Measurements from ENCODE around the gene LTBP4. TPM values are rescaled to one million over a fixed set of nuclear protein-coding genes. Genes with fewer than 3 reads are reported as not detected.

LTBP4 gene
- total RNA-seq, 1 experiment from 2014 or later: 75.4 TPM

DNA sequence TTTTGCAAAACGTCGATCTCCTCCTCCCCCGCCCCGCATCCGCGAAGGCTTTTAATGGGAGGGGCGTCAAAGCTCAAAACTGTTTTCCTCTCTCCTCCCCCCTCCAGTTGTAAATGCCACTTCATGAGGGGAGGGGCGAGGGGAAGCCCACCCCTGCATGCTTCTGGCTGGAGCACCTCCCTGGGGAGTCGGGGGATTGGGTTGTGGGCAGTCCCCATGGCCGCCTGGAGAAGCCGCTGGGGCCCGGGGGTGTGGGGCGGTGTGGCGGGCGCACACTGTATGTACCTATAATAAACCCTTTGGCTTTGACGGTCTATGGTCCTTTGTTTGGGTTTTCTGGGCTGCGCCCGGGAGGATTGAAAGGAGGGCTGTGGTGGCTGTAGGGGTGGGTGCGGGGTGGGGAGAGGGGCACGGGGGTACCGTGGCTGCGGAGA, 25.0 kb upstream of the LTBP4 start:
- no TSS peak for BruUV-seq (replicated peaks)
- H3K27ac ChIP-seq (ENCODE audit: low read length): peak overlapping the region; percentile 48; the same call in 1 of the 2 replicates
- intact Hi-C loops (cut with micrococcal nuclease; ENCODE audit: unreplicated experiment): no loop called here
- H3K4me3 ChIP-seq (ENCODE audit: low read depth in 2 of 2, low read length in 2 of 2): peak overlapping the region; percentile 74 to 82
- no peaks in the 10 kb centered on the region for H3K27me3 ChIP-seq (ENCODE audit: control insufficient read depth, insufficient read depth, low read length)
- no peaks in the 10 kb centered on the region; the same call in 1 of the 2 replicates for H3K4me1 ChIP-seq (ENCODE audit: control insufficient read depth, insufficient read depth, low read length)
- in situ Hi-C loops (cut with HindIII; ENCODE audit: low pct_unique_long_range_greater_than_20kb, low sequenced_read_pairs): no loop called here
- TF ChIP-seq, protein P1, sequence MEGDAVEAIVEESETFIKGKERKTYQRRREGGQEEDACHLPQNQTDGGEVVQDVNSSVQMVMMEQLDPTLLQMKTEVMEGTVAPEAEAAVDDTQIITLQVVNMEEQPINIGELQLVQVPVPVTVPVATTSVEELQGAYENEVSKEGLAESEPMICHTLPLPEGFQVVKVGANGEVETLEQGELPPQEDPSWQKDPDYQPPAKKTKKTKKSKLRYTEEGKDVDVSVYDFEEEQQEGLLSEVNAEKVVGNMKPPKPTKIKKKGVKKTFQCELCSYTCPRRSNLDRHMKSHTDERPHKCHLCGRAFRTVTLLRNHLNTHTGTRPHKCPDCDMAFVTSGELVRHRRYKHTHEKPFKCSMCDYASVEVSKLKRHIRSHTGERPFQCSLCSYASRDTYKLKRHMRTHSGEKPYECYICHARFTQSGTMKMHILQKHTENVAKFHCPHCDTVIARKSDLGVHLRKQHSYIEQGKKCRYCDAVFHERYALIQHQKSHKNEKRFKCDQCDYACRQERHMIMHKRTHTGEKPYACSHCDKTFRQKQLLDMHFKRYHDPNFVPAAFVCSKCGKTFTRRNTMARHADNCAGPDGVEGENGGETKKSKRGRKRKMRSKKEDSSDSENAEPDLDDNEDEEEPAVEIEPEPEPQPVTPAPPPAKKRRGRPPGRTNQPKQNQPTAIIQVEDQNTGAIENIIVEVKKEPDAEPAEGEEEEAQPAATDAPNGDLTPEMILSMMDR (IDR thresholded peaks at IDR 0.05): no peak
- TF ChIP-seq TCF7L2 (IDR thresholded peaks at IDR 0.05; ENCODE audit: low read depth, low read length) (no peak), REST (IDR thresholded peaks at IDR 0.05; ENCODE audit: insufficient read depth in 1 of 2, low read depth in 2 of 2, low read length in 1 of 2) (no peak), POLR2AphosphoS5 (IDR thresholded peaks at IDR 0.05; ENCODE audit: low read depth, low read length) (no peak), SIN3A (IDR thresholded peaks at IDR 0.05; ENCODE audit: borderline replicate concordance, insufficient read depth, low read depth, low read length) (no peak)
- ATAC-seq: peak; percentile 70
- H3K36me3 ChIP-seq (ENCODE audit: control insufficient read depth, insufficient read depth, low read length): no peaks in the 10 kb centered on the region
- ChIA-PET POLR2A (no interaction called here), CTCF (no interaction called here)
- H3K9me3 ChIP-seq (ENCODE audit: control insufficient read depth, insufficient read depth, low read depth, low read length): no peaks in the 10 kb centered on the region
- no peak for DNase-seq (ENCODE audit: low read depth, low spot score)

- Histone ChIP-seq H3K27me3 (ENCODE audit: control insufficient read depth, insufficient read depth, low read length) (no peaks in the 10 kb centered on the region), H3K4me3 (ENCODE audit: low read depth in 2 of 2, low read length in 2 of 2) (peak within 1 kb of the TSS; percentile 74 to 82), H3K9me3 (ENCODE audit: control insufficient read depth, insufficient read depth, low read depth, low read length) (no peaks in the 10 kb centered on the region), H3K36me3 (ENCODE audit: control insufficient read depth, insufficient read depth, low read length) (no peaks in the 10 kb centered on the region), H3K27ac (ENCODE audit: low read length) (peak within 1 kb of the TSS; percentile 79), H3K4me1 (ENCODE audit: control insufficient read depth, insufficient read depth, low read length) (no peaks in the 10 kb centered on the region; the same call in 1 of the 2 replicates)
- in situ Hi-C loops (cut with HindIII; ENCODE audit: low pct_unique_long_range_greater_than_20kb, low sequenced_read_pairs): no loop called here
- BruUV-seq (replicated peaks): no TSS peak
- intact Hi-C loops (cut with micrococcal nuclease; ENCODE audit: unreplicated experiment): no loop called here
- ATAC-seq (peak; percentile 100), DNase-seq (ENCODE audit: low read depth, low spot score) (no peak)
- TF ChIP-seq REST (IDR thresholded peaks at IDR 0.05; ENCODE audit: insufficient read depth in 1 of 2, low read depth in 2 of 2, low read length in 1 of 2): no peak
- TF ChIP-seq SIN3A (IDR thresholded peaks at IDR 0.05; ENCODE audit: borderline replicate concordance, insufficient read depth, low read depth, low read length): peak; percentile 61; the same call in 1 of the 2 replicates
- TF ChIP-seq TCF7L2 (IDR thresholded peaks at IDR 0.05; ENCODE audit: low read depth, low read length): no peak
- peak; percentile 47; the same call in 1 of the 2 replicates for TF ChIP-seq POLR2AphosphoS5 (IDR thresholded peaks at IDR 0.05; ENCODE audit: low read depth, low read length)
- TF ChIP-seq, protein P1 (IDR thresholded peaks at IDR 0.05): no peak
- ChIA-PET CTCF (no interaction called here), POLR2A (no interaction called here)
Measured at GRCh38 chr19:40576585-40577451, 24.4 kb upstream of the LTBP4 start, which contains the start of gene SHKBP1. TSS of gene SHKBP1 (plus strand) at chr19:40576873. CDS start at chr19:40576900, 27 bp downstream.
